ENCODE data around the gene PPP1R12A.

- TF ChIP-seq EP300 (IDR thresholded peaks at IDR 0.05): no peak
- no peak for TF ChIP-seq CTCF (IDR thresholded peaks at IDR 0.05)
- TF ChIP-seq REST (IDR thresholded peaks at IDR 0.05): no peak
- TF ChIP-seq NFE2L2 (conservative IDR thresholded peaks at IDR 0.05; ENCODE audit: low read length): no peak
Observed at GRCh38 chr12:79929065-79929464, 5.8 kb downstream of the PPP1R12A start.
